Skeletal muscle tissue (tissue), 4 donors: ENCODE data around the gene NSL1. TPM values are rescaled to one million over a fixed set of nuclear protein-coding genes. Genes with fewer than 3 reads are reported as not detected.
"Not testable (repeated sequence)": the region's sequence is repeated elsewhere in the genome, so short reads cannot be mapped to it uniquely, and the experiment has no call there.

Source experiments
- H3K27ac ChIP-seq: one replicate; pipeline ENCODE4 v1.7.0; 2013; ENCODE audit warnings: mild to moderate bottlenecking, low read depth, low read length, inconsistent platforms
- H3K27me3 ChIP-seq, 3 donors: one replicate each; pipeline ENCODE4 v1.7.0; 2013; ENCODE audit warnings: low read length in 3 of 3; ENCODE audit not compliant: control insufficient read depth in 3 of 3, insufficient read depth in 3 of 3
- H3K36me3 ChIP-seq, 3 donors: one replicate each; pipeline ENCODE4 v1.7.0; 2013; ENCODE audit warnings: low read length in 3 of 3; ENCODE audit not compliant: control insufficient read depth in 3 of 3, insufficient read depth in 3 of 3
- H3K4me1 ChIP-seq, 3 donors: one replicate each; pipeline ENCODE4 v1.7.0; 2013; ENCODE audit warnings: low read length in 3 of 3, mild to moderate bottlenecking in 3 of 3; ENCODE audit not compliant: control insufficient read depth in 3 of 3, insufficient read depth in 3 of 3
- H3K4me3 ChIP-seq, 3 donors: one replicate each; pipeline ENCODE4 v1.7.0; 2013; ENCODE audit warnings: low read length in 3 of 3
- H3K9ac ChIP-seq, 3 donors: one replicate each; pipeline ENCODE4 v1.7.0; 2013; ENCODE audit warnings: low read length in 3 of 3, mild to moderate bottlenecking in 3 of 3, moderate library complexity in 2 of 3, low read depth in 1 of 3
- H3K9me3 ChIP-seq, 3 donors: one replicate each; pipeline ENCODE4 v1.7.0; 2013; ENCODE audit warnings: low read length in 3 of 3; ENCODE audit not compliant: control insufficient read depth in 3 of 3
- total RNA-seq: library from RNA; depleted of rRNA; stranded (reverse); fragments of >200 nt; gene quantifications from one replicate; pipeline ENCODE4 v1.2.3, GENCODE V29; 2014
- donor health status: Osteomylitis.

Gene NSL1
- total RNA-seq, 1 donor from 2014 or later = 27.7 TPM

DNA sequence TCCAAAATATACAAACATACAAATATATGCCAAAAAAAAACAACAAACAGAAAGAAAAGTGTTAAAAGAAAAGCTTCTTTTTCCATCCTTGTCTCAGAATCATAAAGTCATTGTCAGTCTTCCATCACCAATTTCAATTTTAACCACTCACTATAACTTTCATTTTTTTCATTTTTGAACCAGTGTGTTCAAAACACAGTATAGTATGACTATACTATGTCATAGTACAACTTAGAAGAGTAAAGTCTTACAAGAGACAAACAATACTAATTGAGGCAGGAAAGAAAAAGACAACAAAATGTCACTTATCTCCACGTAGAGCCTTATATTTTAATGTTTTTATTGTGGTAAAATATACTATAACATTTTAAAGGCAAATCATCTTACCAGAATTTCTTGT is 7.6 kb downstream of the NSL1 start:
- H3K4me1 ChIP-seq = no peaks in the 10 kb centered on the region
- no peak overlapping the region for H3K27ac ChIP-seq
- no peak overlapping the region for H3K9ac ChIP-seq
- no peak overlapping the region for H3K4me3 ChIP-seq
- H3K9me3 ChIP-seq = no peaks in the 10 kb centered on the region
- H3K27me3 ChIP-seq = no peaks in the 10 kb centered on the region
- peaks cover 5 to 38% (median 34%) of the 10 kb centered on the region in 3 donors for H3K36me3 ChIP-seq

DNA sequence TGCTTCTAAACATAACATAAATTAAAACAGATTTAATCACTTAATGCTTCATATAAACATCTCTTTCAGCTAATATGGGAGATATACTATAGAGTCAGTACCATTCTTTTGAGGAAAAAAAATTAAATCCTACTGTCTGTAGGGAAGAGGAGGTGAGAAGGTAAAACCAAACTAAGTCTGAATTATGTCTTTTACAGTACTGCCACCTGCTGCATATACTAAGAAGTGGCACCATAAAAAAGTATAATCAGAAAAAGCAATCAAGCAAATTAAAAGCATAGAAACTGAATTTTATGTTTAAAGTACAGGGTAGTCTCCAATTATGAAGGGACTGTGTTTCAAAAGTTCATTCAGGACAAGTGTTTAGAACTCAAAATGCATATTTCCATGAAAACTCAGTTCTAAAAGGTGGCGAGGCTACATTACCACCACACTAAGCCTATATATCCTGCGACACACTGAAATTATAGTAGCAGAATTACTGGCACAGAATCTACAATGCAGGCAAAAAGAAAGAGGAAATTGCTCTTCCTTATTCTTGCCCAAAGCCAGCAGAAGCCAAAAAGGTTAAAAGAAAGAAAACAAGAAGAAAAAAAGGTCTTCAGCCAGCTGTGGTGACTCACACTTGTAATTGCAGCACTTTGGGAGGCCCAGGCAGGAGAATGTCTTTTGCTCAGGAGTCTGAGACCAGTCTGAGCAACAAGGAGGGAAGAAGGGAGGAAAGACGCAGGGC is 9.0 kb downstream of the NSL1 start:
- Histone ChIP-seq H3K4me3 (no peak overlapping the region), H3K4me1 (no peaks in the 10 kb centered on the region), H3K27ac (no peak overlapping the region), H3K9me3 (no peaks in the 10 kb centered on the region), H3K27me3 (no peaks in the 10 kb centered on the region), H3K36me3 (peaks cover 3 to 38% (median 34%) of the 10 kb centered on the region in 3 donors), H3K9ac (no peak overlapping the region)

DNA sequence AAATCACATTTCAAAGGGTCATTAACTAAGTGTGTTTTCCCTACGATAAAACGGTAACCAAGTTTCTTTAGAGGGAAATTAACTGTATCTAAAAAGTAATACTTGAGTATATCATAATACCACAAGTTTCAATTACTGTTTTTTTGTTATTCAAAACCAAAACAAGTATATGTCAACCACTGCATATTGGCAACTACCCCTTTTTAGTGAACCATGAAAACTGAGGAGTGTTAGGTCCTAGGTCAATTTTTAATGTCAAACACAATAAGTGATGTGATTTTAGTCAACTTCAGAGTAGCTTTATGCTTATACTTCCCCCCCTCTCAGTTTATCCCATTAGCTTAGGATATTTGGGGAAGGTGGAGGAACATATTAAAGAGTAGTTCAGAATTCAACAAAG is 10.4 kb downstream of the NSL1 start:
- no peak overlapping the region for H3K4me3 ChIP-seq

DNA sequence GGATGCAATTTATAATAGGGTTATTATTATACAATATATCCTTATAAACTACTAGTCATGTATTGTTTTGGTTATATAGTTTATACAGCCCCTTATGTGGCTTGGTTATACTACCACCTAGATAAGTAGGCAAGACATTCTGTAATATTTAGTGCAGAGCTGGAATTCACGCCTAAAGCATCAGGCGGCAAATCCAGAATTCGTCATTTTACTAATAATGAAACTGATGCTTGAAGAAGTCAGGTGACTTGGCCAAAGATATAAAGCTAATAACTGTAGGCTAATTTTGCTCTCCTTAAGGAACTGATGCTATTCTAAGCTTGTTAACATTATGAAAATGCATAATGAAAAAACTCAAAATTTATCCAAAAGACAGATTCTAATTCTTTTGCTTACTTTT is 10.8 kb downstream of the NSL1 start:
- no peaks in the 10 kb centered on the region for H3K27me3 ChIP-seq
- H3K27ac ChIP-seq = no peak overlapping the region
- H3K4me3 ChIP-seq = no peak overlapping the region
- no peak overlapping the region for H3K9ac ChIP-seq
- H3K4me1 ChIP-seq = no peaks in the 10 kb centered on the region
- H3K9me3 ChIP-seq = no peaks in the 10 kb centered on the region
- H3K36me3 ChIP-seq = peaks cover 3 to 28% (median 27%) of the 10 kb centered on the region in 3 donors

More for the DNA sequence above, 10.4 kb downstream of the NSL1 start:
- no peaks in the 10 kb centered on the region for H3K9me3 ChIP-seq
- no peaks in the 10 kb centered on the region for H3K27me3 ChIP-seq
- peaks cover 3 to 31% (median 27%) of the 10 kb centered on the region in 3 donors for H3K36me3 ChIP-seq
- no peak overlapping the region for H3K9ac ChIP-seq
- no peak overlapping the region for H3K27ac ChIP-seq
- no peaks in the 10 kb centered on the region for H3K4me1 ChIP-seq

DNA sequence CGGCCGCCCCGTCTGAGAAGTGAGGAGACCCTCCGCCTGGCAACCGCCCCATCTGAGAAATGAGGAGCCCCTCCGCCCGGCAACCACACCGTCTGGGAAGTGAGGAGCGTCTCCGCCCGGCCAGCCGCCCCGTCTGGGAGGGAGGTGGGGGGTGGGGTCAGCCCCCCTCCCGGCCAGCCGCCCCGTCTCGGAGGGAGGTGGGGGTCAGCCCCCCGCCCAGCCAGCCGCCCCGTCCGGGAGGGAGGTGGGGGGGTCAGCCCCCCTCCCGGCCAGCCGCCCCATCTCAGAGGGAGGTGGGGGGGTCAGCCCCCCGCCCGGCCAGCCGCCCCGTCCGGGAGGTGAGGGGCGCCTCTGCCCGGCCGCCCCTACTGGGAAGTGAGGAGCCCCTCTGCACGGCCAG is 12.5 kb downstream of the NSL1 start:
- not testable (repeated sequence) for H3K9me3 ChIP-seq, H3K4me1 ChIP-seq, H3K27me3 ChIP-seq, H3K27ac ChIP-seq, H3K4me3 ChIP-seq, H3K9ac ChIP-seq
- H3K36me3 ChIP-seq = peaks cover 3 to 25% (median 16%) of the 10 kb centered on the region in 3 donors

DNA sequence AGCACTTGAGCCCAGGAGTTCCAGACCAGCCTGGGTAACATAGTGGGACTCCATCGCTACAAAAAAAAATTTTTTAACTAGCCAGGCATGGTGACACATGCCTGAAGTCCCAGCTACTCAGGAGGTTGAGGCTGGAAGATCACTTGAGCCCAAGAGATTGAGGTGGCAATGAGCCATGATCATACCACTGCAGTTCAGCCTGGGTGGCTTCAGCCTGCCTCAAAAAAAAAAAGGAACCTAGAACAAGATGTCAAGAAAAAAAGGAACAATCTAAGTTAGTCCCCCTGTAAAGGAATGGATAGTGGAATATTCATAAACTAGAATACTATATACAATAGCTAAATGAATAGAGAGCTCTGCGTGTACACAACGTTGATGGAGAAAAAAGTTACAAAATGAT is 14.4 kb downstream of the NSL1 start:
- Histone ChIP-seq H3K27me3 (no peaks in the 10 kb centered on the region), H3K4me3 (no peak overlapping the region), H3K27ac (no peak overlapping the region), H3K9ac (no peak overlapping the region), H3K4me1 (no peaks in the 10 kb centered on the region), H3K36me3 (peaks cover 0 to 11% (median 3%) of the 10 kb centered on the region in 3 donors), H3K9me3 (no peaks in the 10 kb centered on the region)

DNA sequence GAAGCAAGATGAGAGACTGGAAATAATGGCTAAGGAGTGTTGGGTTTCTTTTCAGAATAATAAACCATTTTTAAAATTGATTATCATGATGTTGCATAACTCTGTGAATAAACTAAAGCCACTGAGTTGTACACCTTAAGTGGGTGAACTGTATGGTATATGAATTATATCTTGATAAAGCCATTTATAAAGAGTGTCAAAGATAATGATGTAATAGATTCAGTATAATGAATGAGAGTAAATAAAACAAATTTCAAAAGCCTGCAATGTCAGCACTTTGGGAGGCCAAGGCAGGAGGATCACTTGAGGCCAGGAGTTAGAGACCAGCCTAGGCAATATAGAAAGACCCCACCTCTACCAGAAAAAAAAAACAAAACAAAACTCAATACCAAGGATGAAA is 16.3 kb downstream of the NSL1 start:
- no peaks in the 10 kb centered on the region for H3K9me3 ChIP-seq
- no peak overlapping the region for H3K9ac ChIP-seq
- no peaks in the 10 kb centered on the region for H3K36me3 ChIP-seq
- no peaks in the 10 kb centered on the region for H3K4me1 ChIP-seq
- no peak overlapping the region for H3K4me3 ChIP-seq
- no peak overlapping the region for H3K27ac ChIP-seq
- no peaks in the 10 kb centered on the region for H3K27me3 ChIP-seq

DNA sequence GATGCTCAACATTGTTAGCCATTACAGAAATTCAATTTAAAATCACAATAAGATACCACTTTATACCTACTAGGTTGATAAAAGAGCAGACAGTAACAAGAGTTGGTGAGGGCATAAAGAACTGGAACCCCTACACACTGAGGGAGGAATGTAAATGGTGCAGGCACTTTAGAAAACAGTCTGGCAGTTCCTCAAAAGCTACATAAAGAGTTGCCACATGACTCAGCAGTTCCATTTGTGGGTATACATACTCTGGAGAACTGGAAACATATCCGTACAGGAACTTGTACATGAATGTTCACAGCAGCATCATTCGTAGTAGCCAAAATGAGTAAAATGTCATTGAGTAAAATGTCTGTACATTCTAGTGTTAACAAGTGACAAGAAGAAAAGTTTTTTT is 17.0 kb downstream of the NSL1 start:
- no peaks in the 10 kb centered on the region for H3K27me3 ChIP-seq
- no peaks in the 10 kb centered on the region for H3K36me3 ChIP-seq
- H3K4me1 ChIP-seq = no peaks in the 10 kb centered on the region
- no peak overlapping the region for H3K9ac ChIP-seq
- H3K27ac ChIP-seq = no peak overlapping the region
- no peak overlapping the region for H3K4me3 ChIP-seq
- peaks cover 0 to 1% (median 0%) of the 10 kb centered on the region in 3 donors for H3K9me3 ChIP-seq

DNA sequence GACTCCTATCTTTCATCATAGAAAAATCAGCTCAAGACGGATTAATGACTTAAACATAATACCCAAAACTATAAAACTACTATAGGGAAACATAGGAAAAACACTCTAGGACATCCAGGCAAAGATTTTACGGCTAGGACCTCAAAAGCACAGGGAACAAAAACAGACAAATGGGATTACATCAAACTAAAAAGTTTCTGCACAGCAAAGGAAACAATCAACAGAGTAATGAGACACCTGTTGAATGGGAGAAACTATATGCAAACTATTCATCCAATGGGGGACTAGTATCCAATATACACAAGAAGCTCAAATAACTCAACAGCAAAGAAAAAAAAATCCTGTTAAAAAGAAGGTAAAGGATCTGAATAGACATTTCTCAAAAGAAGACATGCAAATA is 18.6 kb downstream of the NSL1 start:
- Histone ChIP-seq H3K27ac (no peak overlapping the region), H3K27me3 (no peaks in the 10 kb centered on the region), H3K4me3 (no peak overlapping the region), H3K36me3 (no peaks in the 10 kb centered on the region), H3K9ac (no peak overlapping the region), H3K9me3 (peaks cover 0 to 6% (median 6%) of the 10 kb centered on the region in 3 donors), H3K4me1 (no peaks in the 10 kb centered on the region)

DNA sequence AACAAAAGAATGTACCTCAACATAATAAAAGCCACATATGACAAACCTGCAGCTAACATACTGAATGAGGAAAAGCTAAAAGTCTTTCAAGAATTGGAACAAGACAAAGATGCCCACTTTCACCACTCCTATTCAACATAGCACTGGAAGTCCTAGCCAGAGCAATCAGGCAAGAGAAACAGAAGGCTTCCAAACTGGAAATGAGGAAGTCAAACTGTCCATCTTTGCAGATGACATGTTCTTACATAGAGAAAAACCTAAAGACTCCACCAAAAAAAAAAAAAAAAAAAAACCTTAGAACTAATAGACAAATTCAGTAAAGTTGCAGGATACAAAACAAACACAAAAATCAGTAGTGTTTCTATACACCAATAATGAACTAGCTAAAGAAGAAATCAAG is 20.2 kb downstream of the NSL1 start:
- no peak overlapping the region for H3K4me3 ChIP-seq
- peaks cover 0 to 6% (median 6%) of the 10 kb centered on the region in 3 donors for H3K9me3 ChIP-seq
- H3K27me3 ChIP-seq = no peaks in the 10 kb centered on the region
- H3K4me1 ChIP-seq = no peaks in the 10 kb centered on the region
- H3K36me3 ChIP-seq = no peaks in the 10 kb centered on the region
- no peak overlapping the region for H3K9ac ChIP-seq
- H3K27ac ChIP-seq = no peak overlapping the region
